HL-60/S4 (cell line): ENCODE measurements around the gene ARPC4.
"Not testable (repeated sequence)": the region's sequence is repeated elsewhere in the genome, so short reads cannot be mapped to it uniquely, and the experiment has no call there.

ENCODE experiments used
- in situ Hi-C: fragments of 300-500 bp; cut with MboI; formaldehyde crosslinking; loops from 2 replicates; pipeline ENCODE4 v1.14.3; 2022; ENCODE audit warnings: low sequenced_read_pairs

The ARPC4 gene

GRCh38 chr3:9848860-9849259 lies 56.0 kb downstream of the ARPC4 start:
- in situ Hi-C loops, result not testable (repeated sequence)

GRCh38 chr3:9851383-9851782 lies 58.5 kb downstream of the ARPC4 start:
- in situ Hi-C loops, result not testable (repeated sequence)

GRCh38 chr3:9851926-9852325 lies 59.0 kb downstream of the ARPC4 start:
- in situ Hi-C loops, result not testable (repeated sequence)

GRCh38 chr3:9852528-9852927 lies 59.6 kb downstream of the ARPC4 start:
- in situ Hi-C loops, result no loop called here

- in situ Hi-C loops, result not testable (repeated sequence)
Measured at GRCh38 chr3:9854291-9854940, 61.5 kb downstream of the ARPC4 start.

GRCh38 chr3:9855594-9855993 lies 62.7 kb downstream of the ARPC4 start:
- in situ Hi-C loops, result no loop called here
